Stimulated activated CD4-positive, alpha-beta T cell treated with anti-CD3 and anti-CD28 coated beads, Interleukin-12 subunit alpha, Interleukin-12 subunit beta, amount 100 ng/mL, for 4 hours (primary cell): ENCODE data around the gene DPPA3.
"Not testable (repeated sequence)": the region's sequence is repeated elsewhere in the genome, so short reads cannot be mapped to it uniquely, and the experiment has no call there.

Experiments used
- DNase-seq: peaks from one replicate; pipeline ENCODE4 v3.0.0-alpha.2; 2020

DPPA3 gene

GRCh38 chr12:7731486-7731885, 20.3 kb downstream of the DPPA3 start:
- no peak for DNase-seq

- DNase-seq, result no peak
These were observed 21.8 kb downstream of the DPPA3 start for GRCh38 chr12:7732993-7733392.

DNA sequence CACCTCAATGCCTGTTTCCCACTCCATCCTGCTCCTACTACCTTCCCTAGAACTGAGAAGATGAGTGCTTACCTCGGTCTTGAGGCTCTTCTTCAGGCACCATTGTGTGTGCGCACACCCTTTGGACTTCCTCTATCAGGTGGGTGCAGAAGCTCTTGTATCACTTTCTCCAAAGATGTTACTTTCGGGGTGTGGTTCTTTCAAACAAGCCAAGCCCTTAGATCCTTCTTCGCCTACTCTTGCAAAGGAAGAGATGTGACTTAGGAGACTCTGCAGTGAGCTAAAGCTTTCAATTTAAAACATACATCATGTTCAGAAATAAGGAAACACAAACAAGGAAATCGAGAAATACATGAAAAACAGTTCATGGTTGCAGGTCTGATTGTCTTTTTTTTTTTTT, 36.0 kb downstream of the DPPA3 start, which contains the start of gene CLEC4C:
Gene CLEC4C, minus strand, starts transcription at position 130 of the 400 bp plus-strand sequence. Its CDS starts 27 bp downstream, at position 103.
- DNase-seq, result no peak

DNA sequence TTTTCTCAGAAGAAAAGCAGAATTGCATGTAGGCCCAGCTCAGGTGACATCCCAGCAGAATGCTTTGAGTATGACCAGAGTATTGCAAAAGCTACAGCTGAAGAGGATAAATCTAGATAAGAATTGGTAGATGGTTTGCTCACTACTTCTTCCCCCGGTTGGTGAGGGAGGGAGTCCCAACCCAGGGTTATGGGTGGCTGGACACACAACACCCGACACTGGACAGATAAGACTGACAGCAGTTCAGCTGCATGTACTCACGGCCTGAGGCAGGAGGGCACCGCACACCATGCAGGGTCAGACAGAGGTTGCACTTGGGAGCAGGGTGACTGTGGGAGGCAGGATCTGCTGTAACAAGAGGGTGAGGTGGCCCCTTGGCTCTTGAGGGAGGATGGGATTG, 37.6 kb downstream of the DPPA3 start:
- no peak for DNase-seq

DNA sequence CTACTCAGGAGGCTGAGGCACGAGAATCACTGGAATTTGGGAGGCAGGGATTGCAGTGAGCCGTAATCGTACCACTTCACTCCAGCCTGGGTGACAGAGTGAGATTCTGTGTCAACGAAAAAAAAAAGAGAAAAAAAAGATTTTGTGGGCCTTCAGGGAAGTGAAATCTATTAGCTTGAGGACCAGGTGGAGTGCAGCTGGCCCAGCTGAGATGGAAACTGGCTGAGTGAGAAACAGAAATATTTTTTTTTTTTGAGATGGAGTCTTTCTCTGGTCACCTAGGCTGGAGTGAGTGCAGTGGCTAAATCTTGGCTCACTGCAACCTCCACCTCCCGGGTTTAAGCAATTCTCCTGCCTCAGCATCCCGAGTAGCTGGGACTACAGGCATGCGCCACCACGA, 38.2 kb downstream of the DPPA3 start:
- DNase-seq, result no peak

DNA sequence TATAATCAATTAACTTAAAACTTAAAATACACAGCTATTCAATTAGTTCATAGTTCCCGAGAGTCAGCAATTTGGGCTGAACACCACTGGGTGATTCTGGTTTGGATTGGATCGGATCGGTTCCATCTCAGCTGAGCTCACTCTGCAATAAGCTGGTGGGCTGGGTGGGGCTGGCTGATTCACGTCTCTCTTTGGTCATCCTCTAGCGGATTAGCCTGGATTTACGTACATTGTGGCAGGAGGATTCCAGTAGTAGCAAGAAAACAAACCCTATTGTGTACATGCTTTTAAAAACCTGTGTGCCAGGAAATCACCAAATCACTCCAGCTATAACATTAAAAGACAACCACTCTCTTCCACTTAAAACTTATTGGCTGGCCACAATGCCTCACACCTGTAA, 39.1 kb downstream of the DPPA3 start:
- DNase-seq, result no peak

- DNase-seq, result no peak
These were observed 40.2 kb downstream of the DPPA3 start for GRCh38 chr12:7751394-7751793.

DNA sequence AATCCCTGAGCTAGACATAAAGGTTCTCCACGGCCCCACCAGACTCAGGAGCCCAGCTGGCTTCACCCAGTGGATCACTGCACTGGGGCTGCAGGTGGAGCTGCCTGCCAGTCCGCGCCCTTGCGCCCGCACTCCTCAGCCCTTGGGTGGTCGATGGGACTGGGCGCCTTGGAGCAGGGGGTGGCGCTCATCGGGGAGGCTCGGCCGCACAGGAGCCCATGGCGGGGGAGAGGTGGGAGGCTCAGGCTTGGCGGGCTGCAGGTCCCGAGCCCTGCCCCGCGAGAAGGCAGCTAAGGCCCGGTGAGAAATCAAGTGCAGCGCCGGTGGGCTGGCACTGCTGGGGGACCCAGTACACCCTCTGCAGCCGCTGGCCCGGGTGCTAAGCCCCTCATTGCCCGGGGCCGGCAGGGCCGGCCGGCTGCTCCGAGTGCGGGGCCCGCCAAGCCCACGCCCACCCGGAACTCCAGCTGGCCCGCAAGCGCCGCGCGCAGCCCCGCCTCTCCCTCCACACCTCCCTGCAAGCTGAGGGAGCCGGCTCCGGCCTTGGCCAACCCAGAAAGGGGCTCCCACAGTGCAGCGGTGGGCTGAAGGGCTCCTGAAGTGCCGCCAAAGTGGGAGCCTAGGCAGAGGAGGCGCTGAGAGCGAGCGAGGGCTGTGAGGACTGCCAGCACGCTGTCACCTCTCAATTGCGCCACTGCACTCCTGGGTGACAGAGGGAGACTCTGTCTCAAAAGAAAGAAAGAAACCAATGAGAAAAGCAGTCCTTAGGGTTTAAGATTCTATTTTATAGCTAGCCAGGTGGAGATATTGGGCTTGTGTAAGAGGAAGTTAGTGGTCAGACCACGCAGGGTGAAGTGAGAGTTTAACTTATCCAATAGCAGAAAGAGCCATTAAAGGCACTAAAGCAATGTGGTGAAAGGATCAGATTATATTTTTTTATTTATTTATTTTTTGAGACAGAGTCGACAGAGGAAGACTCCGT, 41.0 kb downstream of the DPPA3 start:
- DNase-seq, result not testable (repeated sequence)

- DNase-seq, result not testable (repeated sequence)
These were observed 44.4 kb downstream of the DPPA3 start for GRCh38 chr12:7755668-7756067.

GRCh38 chr12:7756993-7757392, 45.8 kb downstream of the DPPA3 start:
- no peak for DNase-seq

- DNase-seq, result no peak
These were observed 47.5 kb downstream of the DPPA3 start for GRCh38 chr12:7758766-7759140.
